ENCODE measurements around the gene GPANK1.

DNA sequence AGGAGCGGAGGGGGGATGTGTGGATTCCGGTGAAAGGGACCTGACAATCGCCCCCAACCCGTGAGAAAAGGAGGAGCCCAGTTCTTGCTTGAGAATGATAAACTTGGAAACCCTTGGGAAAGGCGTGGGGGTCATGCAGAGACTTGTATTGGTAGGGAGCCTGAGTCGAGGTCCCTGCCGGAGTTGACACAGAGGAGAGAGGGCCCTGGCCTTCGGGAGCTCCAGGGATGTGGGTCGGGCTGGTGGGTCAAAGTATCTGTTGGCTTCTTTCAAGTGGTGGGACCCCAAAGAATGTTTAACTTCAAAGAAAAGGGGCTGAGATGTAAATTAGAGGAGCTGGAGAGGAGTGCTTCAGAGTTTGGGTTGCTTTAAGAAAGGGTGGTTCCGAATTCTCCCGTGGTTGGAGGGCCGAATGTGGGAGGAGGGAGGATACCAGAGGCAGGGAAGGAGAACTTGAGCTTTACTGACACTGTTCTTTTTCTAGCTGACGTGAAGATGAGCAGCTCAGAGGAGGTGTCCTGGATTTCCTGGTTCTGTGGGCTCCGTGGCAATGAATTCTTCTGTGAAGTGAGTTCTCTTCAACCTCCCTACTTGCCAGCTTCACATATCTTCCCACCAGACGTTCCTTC is 1.7 kb upstream of the GPANK1 start:
- TF ChIP-seq, protein P1, sequence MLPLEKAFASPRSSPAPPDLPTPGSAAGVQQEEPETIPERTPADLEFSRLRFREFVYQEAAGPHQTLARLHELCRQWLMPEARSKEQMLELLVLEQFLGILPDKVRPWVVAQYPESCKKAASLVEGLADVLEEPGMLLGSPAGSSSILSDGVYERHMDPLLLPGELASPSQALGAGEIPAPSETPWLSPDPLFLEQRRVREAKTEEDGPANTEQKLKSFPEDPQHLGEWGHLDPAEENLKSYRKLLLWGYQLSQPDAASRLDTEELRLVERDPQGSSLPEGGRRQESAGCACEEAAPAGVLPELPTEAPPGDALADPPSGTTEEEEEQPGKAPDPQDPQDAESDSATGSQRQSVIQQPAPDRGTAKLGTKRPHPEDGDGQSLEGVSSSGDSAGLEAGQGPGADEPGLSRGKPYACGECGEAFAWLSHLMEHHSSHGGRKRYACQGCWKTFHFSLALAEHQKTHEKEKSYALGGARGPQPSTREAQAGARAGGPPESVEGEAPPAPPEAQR (tag by site-specific recombination; IDR thresholded peaks at IDR 0.05), result no peak
- TF ChIP-seq ZNF596 (tag by site-specific recombination; IDR thresholded peaks at IDR 0.05), result no peak
- no peak for TF ChIP-seq SP2 (tag by site-specific recombination; IDR thresholded peaks at IDR 0.05)
- TF ChIP-seq, protein P2, sequence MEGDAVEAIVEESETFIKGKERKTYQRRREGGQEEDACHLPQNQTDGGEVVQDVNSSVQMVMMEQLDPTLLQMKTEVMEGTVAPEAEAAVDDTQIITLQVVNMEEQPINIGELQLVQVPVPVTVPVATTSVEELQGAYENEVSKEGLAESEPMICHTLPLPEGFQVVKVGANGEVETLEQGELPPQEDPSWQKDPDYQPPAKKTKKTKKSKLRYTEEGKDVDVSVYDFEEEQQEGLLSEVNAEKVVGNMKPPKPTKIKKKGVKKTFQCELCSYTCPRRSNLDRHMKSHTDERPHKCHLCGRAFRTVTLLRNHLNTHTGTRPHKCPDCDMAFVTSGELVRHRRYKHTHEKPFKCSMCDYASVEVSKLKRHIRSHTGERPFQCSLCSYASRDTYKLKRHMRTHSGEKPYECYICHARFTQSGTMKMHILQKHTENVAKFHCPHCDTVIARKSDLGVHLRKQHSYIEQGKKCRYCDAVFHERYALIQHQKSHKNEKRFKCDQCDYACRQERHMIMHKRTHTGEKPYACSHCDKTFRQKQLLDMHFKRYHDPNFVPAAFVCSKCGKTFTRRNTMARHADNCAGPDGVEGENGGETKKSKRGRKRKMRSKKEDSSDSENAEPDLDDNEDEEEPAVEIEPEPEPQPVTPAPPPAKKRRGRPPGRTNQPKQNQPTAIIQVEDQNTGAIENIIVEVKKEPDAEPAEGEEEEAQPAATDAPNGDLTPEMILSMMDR (tag by site-specific recombination; IDR thresholded peaks at IDR 0.05), result no peak
- TF ChIP-seq KLF9 (tag by site-specific recombination; IDR thresholded peaks at IDR 0.05; ENCODE audit: low read depth), result no peak
- TF ChIP-seq ZNF529 (tag by site-specific recombination; IDR thresholded peaks at IDR 0.05; ENCODE audit: insufficient replicate concordance), result no peak
- TF ChIP-seq, protein P3, sequence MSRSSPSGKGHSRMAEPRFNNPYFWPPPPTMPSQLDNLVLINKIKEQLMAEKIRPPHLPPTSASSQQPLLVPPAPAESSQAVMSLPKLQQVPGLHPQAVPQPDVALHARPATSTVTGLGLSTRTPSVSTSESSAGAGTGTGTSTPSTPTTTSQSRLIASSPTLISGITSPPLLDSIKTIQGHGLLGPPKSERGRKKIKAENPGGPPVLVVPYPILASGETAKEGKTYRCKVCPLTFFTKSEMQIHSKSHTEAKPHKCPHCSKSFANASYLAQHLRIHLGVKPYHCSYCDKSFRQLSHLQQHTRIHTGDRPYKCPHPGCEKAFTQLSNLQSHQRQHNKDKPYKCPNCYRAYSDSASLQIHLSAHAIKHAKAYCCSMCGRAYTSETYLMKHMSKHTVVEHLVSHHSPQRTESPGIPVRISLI (tag by site-specific recombination; IDR thresholded peaks at IDR 0.05), result no peak
- no peak for TF ChIP-seq ZNF555 (tag by site-specific recombination; conservative IDR thresholded peaks at IDR 0.05)

Measured in HEK293 (cell line).